H1 (cell line): Measurements from ENCODE around the gene KBTBD2.

Experiments
- ATF2 ChIP-seq: IDR thresholded peaks from 2 replicates; pipeline ENCODE4 v1.6.1; 2012; ENCODE audit warnings: low read length, inconsistent platforms
- CHD2 ChIP-seq: IDR thresholded peaks from 2 replicates; pipeline ENCODE4 v1.6.1; 2012; ENCODE audit warnings: low read length, improper control_type of control experiment
- CTCF ChIP-seq, 3 experiments: IDR thresholded peaks; 1 replicate in 2 of 3; 2 replicates in 1 of 3; pipeline versions ENCODE4 v1.5.1 to v1.6.1; 2011; ENCODE audit warnings: low read length in 3 of 3, mild to moderate bottlenecking in 3 of 3, inconsistent platforms in 2 of 3, low read depth in 1 of 3, moderate library complexity in 1 of 3; ENCODE audit not compliant: insufficient read depth in 1 of 3; ENCODE audit errors: control extremely low read depth in 1 of 3
- EZH2 ChIP-seq: fragments of 200-600 bp; sonication (generic); IDR thresholded peaks from 2 replicates; pipeline ENCODE4 v1.7.1; 2012; ENCODE audit warnings: low read depth, mild to moderate bottlenecking, moderate library complexity, low read length, inconsistent platforms; ENCODE audit not compliant: severe bottlenecking
- GABPA ChIP-seq: IDR thresholded peaks from 2 replicates; pipeline ENCODE4 v1.6.1; 2011; ENCODE audit warnings: mild to moderate bottlenecking, low read length, moderate library complexity, borderline replicate concordance; ENCODE audit not compliant: insufficient read depth
- JUND ChIP-seq: IDR thresholded peaks from 2 replicates; pipeline ENCODE4 v1.6.1; 2011; ENCODE audit warnings: mild to moderate bottlenecking, improper control_type of control experiment, low read length
- KDM4A ChIP-seq: IDR thresholded peaks from one replicate; pipeline ENCODE4 v1.7.1; 2012; ENCODE audit warnings: low read depth, mild to moderate bottlenecking, moderate library complexity, low read length, inconsistent platforms; ENCODE audit not compliant: severe bottlenecking
- MAX ChIP-seq: IDR thresholded peaks from 2 replicates; pipeline ENCODE4 v1.6.1; 2012; ENCODE audit warnings: inconsistent platforms
- POLR2A ChIP-seq, 2 experiments: IDR thresholded peaks; 1 replicate in 1 of 2; 2 replicates in 1 of 2; pipeline ENCODE4 v1.6.1; 2011; ENCODE audit warnings: low read depth in 2 of 2, low read length in 2 of 2, mild to moderate bottlenecking in 2 of 2; ENCODE audit errors: control extremely low read depth in 1 of 2
- POLR2AphosphoS5 ChIP-seq: IDR thresholded peaks from 2 replicates; pipeline ENCODE4 v1.6.1; 2011; ENCODE audit warnings: low read depth, low read length
- USF2 ChIP-seq: IDR thresholded peaks from 2 replicates; pipeline ENCODE4 v1.6.1; 2011; ENCODE audit warnings: low read length, improper control_type of control experiment
- YY1 ChIP-seq: IDR thresholded peaks from 2 replicates; pipeline ENCODE4 v1.6.1; 2011; ENCODE audit warnings: low read depth, mild to moderate bottlenecking, low read length

- TF ChIP-seq USF2 (no peak), CTCF (IDR thresholded peaks at IDR 0.05; ENCODE audit: control extremely low read depth in 1 of 3, insufficient read depth in 1 of 3, low read depth in 1 of 3, low read length in 3 of 3) (no peak), ATF2 (no peak), EZH2 (no peak), GABPA (no peak), MAX (no peak), POLR2A (IDR thresholded peaks at IDR 0.05; ENCODE audit: control extremely low read depth in 1 of 2, low read depth in 2 of 2, low read length in 2 of 2) (no peak), JUND (no peak), YY1 (no peak), CHD2 (no peak), POLR2AphosphoS5 (no peak), KDM4A (no peak)
Measured at GRCh38 chr7:32893207-32893524, 1.6 kb upstream of the KBTBD2 start.
